Rectal smooth muscle tissue (tissue), 1 donor: Measurements from ENCODE around the gene CTIF.
A peak's percentile ranks its signal among the peaks of the same experiment; 100 is the strongest.

Source experiments
- H3K27ac ChIP-seq: one replicate; pipeline ENCODE4 v1.7.0; 2013; ENCODE audit warnings: low read depth, low read length, inconsistent platforms
- H3K27me3 ChIP-seq: one replicate; pipeline ENCODE4 v1.7.0; 2013; ENCODE audit warnings: low read length; ENCODE audit not compliant: control insufficient read depth, insufficient read depth
- H3K36me3 ChIP-seq: one replicate; pipeline ENCODE4 v1.7.0; 2013; ENCODE audit warnings: low read length; ENCODE audit not compliant: control insufficient read depth, insufficient read depth
- H3K4me1 ChIP-seq: one replicate; pipeline ENCODE4 v1.7.0; 2013; ENCODE audit warnings: low read length; ENCODE audit not compliant: control insufficient read depth, insufficient read depth
- H3K4me3 ChIP-seq: one replicate; pipeline ENCODE4 v1.7.0; 2013; ENCODE audit warnings: low read length
- H3K9ac ChIP-seq: one replicate; pipeline ENCODE4 v1.7.0; 2013; ENCODE audit warnings: low read length

The CTIF gene

GRCh38 chr18:48836806-48837615 is 298.2 kb downstream of the CTIF start:
- Histone ChIP-seq H3K27me3 (no peaks in the 10 kb centered on the region), H3K9ac (no peak overlapping the region), H3K36me3 (no peaks in the 10 kb centered on the region), H3K4me1 (no peaks in the 10 kb centered on the region), H3K27ac (no peak overlapping the region), H3K4me3 (no peak overlapping the region)

DNA sequence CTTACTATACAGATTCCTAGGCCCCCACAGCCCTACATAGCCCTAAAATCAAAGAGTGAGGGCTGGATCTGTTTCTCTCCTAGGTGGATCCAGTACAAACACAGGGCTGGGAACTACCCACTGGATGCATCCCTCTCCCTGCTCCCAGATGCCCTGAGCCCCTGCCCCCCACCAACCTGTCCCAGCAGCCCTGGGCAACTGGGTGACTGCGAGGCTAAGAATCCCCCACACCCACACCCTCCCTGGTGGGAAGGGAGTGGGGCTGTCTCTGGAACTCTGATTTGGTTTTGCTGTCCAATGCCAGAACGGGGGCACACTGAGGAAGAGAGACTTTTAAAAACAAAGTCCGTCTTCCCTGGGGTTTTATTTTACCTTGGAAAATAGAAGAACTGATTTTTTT is 298.8 kb downstream of the CTIF start:
- no peak overlapping the region for H3K9ac ChIP-seq
- no peak overlapping the region for H3K27ac ChIP-seq
- no peaks in the 10 kb centered on the region for H3K27me3 ChIP-seq
- no peak overlapping the region for H3K4me3 ChIP-seq
- no peaks in the 10 kb centered on the region for H3K4me1 ChIP-seq
- no peaks in the 10 kb centered on the region for H3K36me3 ChIP-seq

GRCh38 chr18:48838166-48838775 is 299.4 kb downstream of the CTIF start:
- Histone ChIP-seq H3K9ac (no peak overlapping the region), H3K27ac (no peak overlapping the region), H3K4me3 (no peak overlapping the region), H3K36me3 (no peaks in the 10 kb centered on the region), H3K27me3 (no peaks in the 10 kb centered on the region), H3K4me1 (no peaks in the 10 kb centered on the region)

DNA sequence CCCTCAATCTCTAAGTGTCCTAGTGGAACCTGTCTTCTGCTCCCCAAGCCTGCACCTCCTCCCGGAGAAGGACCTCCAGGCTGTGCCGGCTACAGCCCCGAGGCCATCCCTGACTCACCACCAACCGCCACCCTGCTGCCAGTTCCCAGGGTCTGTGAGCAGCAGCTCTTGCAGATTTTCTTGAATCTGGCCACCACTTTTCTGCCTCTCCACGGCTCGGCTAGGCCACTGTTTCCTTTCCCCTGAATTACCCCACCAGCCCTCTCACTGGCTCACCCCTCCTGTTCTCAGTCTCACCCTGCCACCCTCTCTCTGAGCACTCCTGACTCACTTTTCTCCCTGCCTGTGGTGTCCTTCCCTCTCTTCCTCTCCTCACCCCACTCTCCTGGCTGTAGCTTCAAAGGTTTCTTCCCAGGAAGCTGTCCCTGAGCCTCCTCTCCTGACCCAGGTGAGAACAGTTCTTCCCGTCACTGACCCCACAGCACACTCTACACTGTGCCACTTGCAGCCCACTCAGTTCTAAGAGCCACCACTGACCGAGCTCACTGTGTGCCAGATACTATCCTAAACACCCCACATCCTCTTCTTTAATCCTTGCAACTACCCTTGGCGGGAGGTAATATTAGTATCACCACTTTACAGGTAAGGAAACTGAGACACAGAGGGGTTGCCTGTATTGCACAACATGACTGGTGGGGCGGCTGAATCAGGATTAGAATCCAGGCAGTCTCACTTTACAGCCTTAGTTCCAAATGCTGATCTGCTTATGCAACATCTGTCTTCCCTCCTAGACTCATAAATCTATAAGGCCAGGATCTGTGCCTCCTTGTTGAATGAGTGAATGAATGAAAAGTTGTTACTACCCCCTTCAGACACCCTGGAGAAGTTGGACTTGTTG is 300.3 kb downstream of the CTIF start:
- Histone ChIP-seq H3K4me1 (no peaks in the 10 kb centered on the region), H3K27ac (no peak overlapping the region), H3K4me3 (no peak overlapping the region), H3K9ac (no peak overlapping the region), H3K36me3 (no peaks in the 10 kb centered on the region), H3K27me3 (no peaks in the 10 kb centered on the region)

- Histone ChIP-seq H3K4me3 (no peak overlapping the region), H3K4me1 (no peaks in the 10 kb centered on the region), H3K9ac (no peak overlapping the region), H3K27me3 (no peaks in the 10 kb centered on the region), H3K36me3 (no peaks in the 10 kb centered on the region), H3K27ac (no peak overlapping the region)
Measured at GRCh38 chr18:48839819-48840490, 301.1 kb downstream of the CTIF start.

DNA sequence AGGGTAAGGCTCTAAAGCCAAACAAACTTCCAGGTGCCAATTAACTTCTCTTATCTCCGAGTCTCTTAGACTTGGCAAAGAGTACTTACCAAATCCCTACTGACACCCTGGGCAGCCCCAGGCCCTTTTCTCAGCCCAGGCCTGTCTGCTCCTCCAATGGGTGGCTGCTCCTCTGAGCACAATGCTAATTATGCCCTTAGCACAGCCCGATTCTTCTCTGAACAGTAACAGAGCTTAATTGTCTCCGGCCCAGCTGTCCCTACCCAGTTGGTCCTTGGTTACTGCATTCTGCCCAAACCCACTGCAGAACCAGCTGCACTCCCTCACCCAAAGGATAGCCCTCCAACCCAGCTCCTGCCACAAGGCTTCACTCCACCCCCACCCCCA is 301.7 kb downstream of the CTIF start:
- H3K27ac ChIP-seq, result no peak overlapping the region
- H3K36me3 ChIP-seq, result no peaks in the 10 kb centered on the region
- no peaks in the 10 kb centered on the region for H3K4me1 ChIP-seq
- H3K27me3 ChIP-seq, result no peaks in the 10 kb centered on the region
- H3K4me3 ChIP-seq, result no peak overlapping the region
- no peak overlapping the region for H3K9ac ChIP-seq

GRCh38 chr18:48841381-48842258 is 302.8 kb downstream of the CTIF start:
- Histone ChIP-seq H3K9ac (no peak overlapping the region), H3K36me3 (no peaks in the 10 kb centered on the region), H3K27ac (peak overlapping the region; percentile 4), H3K4me1 (no peaks in the 10 kb centered on the region), H3K27me3 (no peaks in the 10 kb centered on the region), H3K4me3 (no peak overlapping the region)

GRCh38 chr18:48842259-48843061 is 303.6 kb downstream of the CTIF start:
- Histone ChIP-seq H3K9ac (no peak overlapping the region), H3K27ac (no peak overlapping the region), H3K4me1 (no peaks in the 10 kb centered on the region)

DNA sequence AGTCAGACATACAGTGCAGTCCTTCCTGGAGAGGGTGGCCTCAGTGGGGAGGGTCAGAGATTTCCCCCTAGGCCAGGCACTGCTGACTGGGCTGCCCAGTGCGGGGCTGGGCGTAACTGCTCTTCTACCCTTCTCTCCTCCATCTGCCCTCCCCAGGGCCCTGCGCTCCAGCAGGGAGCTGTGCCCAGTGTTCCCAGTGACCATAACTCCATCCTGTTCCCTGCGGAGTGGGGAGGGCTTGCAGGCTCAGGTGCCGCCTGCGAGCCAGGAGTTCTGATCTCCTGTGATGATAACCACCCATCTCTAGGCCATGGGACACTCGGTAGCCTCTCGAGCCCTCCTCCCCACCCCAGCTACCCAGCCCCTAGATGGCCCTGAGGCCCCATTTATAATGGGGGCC is 304.3 kb downstream of the CTIF start:
- Histone ChIP-seq H3K4me3 (no peak overlapping the region), H3K9ac (no peak overlapping the region), H3K27me3 (no peaks in the 10 kb centered on the region), H3K4me1 (no peaks in the 10 kb centered on the region), H3K36me3 (no peaks in the 10 kb centered on the region), H3K27ac (no peak overlapping the region)

More at GRCh38 chr18:48842259-48843061, 303.6 kb downstream of the CTIF start:
- Histone ChIP-seq H3K36me3 (no peaks in the 10 kb centered on the region), H3K4me3 (no peak overlapping the region), H3K27me3 (no peaks in the 10 kb centered on the region)

GRCh38 chr18:48843596-48843995 is 304.8 kb downstream of the CTIF start:
- no peak overlapping the region for H3K4me3 ChIP-seq
- H3K36me3 ChIP-seq, result no peaks in the 10 kb centered on the region
- no peak overlapping the region for H3K27ac ChIP-seq
- no peaks in the 10 kb centered on the region for H3K27me3 ChIP-seq
- no peak overlapping the region for H3K9ac ChIP-seq
- no peaks in the 10 kb centered on the region for H3K4me1 ChIP-seq

GRCh38 chr18:48844271-48844670 is 305.4 kb downstream of the CTIF start:
- H3K4me3 ChIP-seq, result no peak overlapping the region
- H3K4me1 ChIP-seq, result no peaks in the 10 kb centered on the region
- no peaks in the 10 kb centered on the region for H3K36me3 ChIP-seq
- H3K27me3 ChIP-seq, result no peaks in the 10 kb centered on the region
- H3K9ac ChIP-seq, result no peak overlapping the region
- no peak overlapping the region for H3K27ac ChIP-seq
